Activated naive CD4-positive, alpha-beta T cell treated with anti-CD3 and anti-CD28 coated beads, Interleukin-2, amount 10 ng/mL, durations not matched to agents 7 days and 5 days (primary cell): Measurements from ENCODE around the gene TMEM135.
A peak's percentile ranks its signal among the peaks of the same experiment; 100 is the strongest.
"Not testable (repeated sequence)": the region's sequence is repeated elsewhere in the genome, so short reads cannot be mapped to it uniquely, and the experiment has no call there.

ENCODE experiments used
- CTCF ChIA-PET: fragments of 350-600 bp; sonication (Branson Sonifier 250); formaldehyde crosslinking; loops from one replicate; lab custom pipeline; 2021; ENCODE audit warnings: antibody characterized with exemption; lab: Charles Lee
- DNase-seq: peaks from one replicate; pipeline ENCODE4 v3.0.0-alpha.2; 2020
- H3K27ac Mint-ChIP-seq: one replicate; pipeline ENCODE4 v1.8.0; 2021; ENCODE audit warnings: mild to moderate bottlenecking, moderate library complexity, mixed read lengths
- H3K27me3 Mint-ChIP-seq: one replicate; pipeline ENCODE4 v1.8.0; 2021; ENCODE audit warnings: mild to moderate bottlenecking, mixed read lengths
- H3K36me3 Mint-ChIP-seq: one replicate; pipeline ENCODE4 v1.8.0; 2021; ENCODE audit warnings: mixed read lengths
- H3K4me1 Mint-ChIP-seq: one replicate; pipeline ENCODE4 v1.8.0; 2021; ENCODE audit warnings: mixed read lengths
- H3K4me3 Mint-ChIP-seq: one replicate; pipeline ENCODE4 v1.8.0; 2021; ENCODE audit warnings: mild to moderate bottlenecking, moderate library complexity, mixed read lengths
- H3K9me3 Mint-ChIP-seq: one replicate; pipeline ENCODE4 v1.8.0; 2021; ENCODE audit warnings: mixed read lengths

The TMEM135 gene

DNA sequence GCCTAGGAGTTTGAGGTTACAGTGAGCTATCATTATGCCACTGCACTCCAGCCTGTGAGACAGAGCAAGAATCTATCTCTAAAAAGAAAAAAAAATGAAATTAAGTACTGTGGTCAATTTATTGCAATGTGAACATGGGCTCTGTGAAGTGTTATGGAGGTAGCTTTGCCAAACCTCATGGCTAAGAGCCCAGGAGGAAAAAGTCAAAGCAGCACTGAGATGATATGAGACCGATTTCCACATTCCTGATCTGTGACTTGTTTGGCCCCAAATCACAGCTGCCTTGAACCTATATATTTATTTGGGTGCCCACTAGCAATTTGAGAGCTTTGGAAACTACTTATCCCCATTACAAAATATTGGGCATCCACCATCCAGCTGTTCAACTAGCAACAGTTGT is 29.8 kb upstream of the TMEM135 start:
- CTCF ChIA-PET, result no interaction called here
- H3K27ac Mint-ChIP-seq, result no peak overlapping the region
- no peaks in the 10 kb centered on the region for H3K9me3 Mint-ChIP-seq

DNA sequence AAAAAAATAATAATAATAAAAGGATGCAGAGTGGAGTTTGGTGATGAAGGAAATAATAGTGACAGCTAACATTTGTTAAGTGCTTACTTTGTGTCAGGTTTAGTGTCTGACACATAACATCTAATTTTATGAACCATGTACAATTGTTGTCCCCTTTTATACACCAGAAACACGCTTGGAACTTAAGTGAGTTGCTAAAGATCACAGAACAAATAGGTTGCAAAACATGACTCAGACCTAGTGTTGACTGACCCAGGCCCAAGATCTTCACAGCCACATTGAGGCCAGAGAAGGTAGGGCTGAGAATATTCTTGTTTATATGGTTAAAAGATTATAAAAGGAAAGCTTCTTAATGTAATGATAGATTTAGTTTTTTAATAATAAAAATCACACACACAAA is 25.6 kb upstream of the TMEM135 start:
- Mint-ChIP-seq H3K27ac (no peak overlapping the region), H3K36me3 (no peaks in the 10 kb centered on the region), H3K4me3 (no peak overlapping the region), H3K27me3 (peaks cover 4% of the 10 kb centered on the region), H3K9me3 (no peaks in the 10 kb centered on the region), H3K4me1 (no peaks in the 10 kb centered on the region)
- DNase-seq, result no peak
- CTCF ChIA-PET, result interaction anchor here (1.1 kb wide), 1 partner anchor 141 kb away, joined by 3 read pairs; no protein-coding TSS in a partner anchor

More for the DNA sequence above, 29.8 kb upstream of the TMEM135 start:
- Mint-ChIP-seq H3K36me3 (no peaks in the 10 kb centered on the region), H3K27me3 (peaks cover 4% of the 10 kb centered on the region), H3K4me1 (no peaks in the 10 kb centered on the region), H3K4me3 (no peak overlapping the region)
- DNase-seq, result no peak

DNA sequence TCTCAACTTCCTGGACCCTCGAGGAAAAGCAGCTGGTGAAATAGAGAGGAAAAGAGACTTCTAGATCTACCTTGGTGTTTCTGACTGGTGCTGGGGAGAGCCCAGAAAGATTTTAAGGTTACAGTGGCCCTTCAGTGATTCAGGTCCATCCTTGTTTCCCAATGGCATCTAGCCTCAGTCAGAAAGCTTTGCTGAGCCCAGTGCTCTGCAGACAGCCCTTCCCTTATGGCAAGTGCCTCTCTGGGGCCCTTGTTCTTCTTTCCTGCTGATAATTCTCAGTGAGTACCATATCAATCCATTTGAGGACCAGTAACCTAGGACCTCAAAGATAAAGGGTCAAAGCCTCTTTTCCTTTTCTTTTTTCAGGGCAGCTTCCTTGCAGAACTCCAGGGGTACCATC is 25.1 kb upstream of the TMEM135 start:
- no peaks in the 10 kb centered on the region for H3K9me3 Mint-ChIP-seq
- no peak overlapping the region for H3K4me3 Mint-ChIP-seq
- no peak overlapping the region for H3K27ac Mint-ChIP-seq
- H3K36me3 Mint-ChIP-seq, result no peaks in the 10 kb centered on the region
- peaks cover 3% of the 10 kb centered on the region for H3K27me3 Mint-ChIP-seq
- no peaks in the 10 kb centered on the region for H3K4me1 Mint-ChIP-seq
- no peak for DNase-seq
- CTCF ChIA-PET, result interaction anchor here (1.1 kb wide), 1 partner anchor 142 kb away, joined by 3 read pairs; no protein-coding TSS in a partner anchor

GRCh38 chr11:87013912-87014825 is 23.6 kb upstream of the TMEM135 start:
- DNase-seq, result no peak
- Mint-ChIP-seq H3K27me3 (no peaks in the 10 kb centered on the region), H3K9me3 (no peaks in the 10 kb centered on the region), H3K27ac (no peak overlapping the region), H3K4me3 (no peak overlapping the region), H3K36me3 (no peaks in the 10 kb centered on the region), H3K4me1 (no peaks in the 10 kb centered on the region)
- CTCF ChIA-PET, result no interaction called here

DNA sequence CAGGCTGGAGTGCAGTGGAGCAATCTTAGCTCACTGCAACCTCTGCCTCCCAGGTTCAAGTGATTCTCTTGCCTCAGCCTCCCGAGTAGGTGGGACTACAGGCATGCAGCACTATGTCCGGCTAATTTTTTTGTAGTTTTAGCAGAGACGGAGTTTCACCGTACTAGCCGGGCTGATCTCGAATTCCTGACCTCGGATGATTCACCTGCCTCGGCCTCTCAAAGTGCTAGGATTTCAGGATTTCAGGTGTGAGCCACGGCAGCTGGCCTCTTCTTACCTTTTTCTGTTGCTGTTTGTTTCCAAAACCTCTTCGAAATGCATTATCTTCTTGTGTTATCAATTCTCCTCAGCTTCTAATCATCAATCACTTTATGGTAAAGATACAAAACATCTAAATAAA is 22.1 kb upstream of the TMEM135 start:
- no peak overlapping the region for H3K27ac Mint-ChIP-seq
- no peak for DNase-seq
- H3K4me3 Mint-ChIP-seq, result no peak overlapping the region
- H3K9me3 Mint-ChIP-seq, result no peaks in the 10 kb centered on the region
- CTCF ChIA-PET, result no interaction called here
- peaks cover 3% of the 10 kb centered on the region for H3K4me1 Mint-ChIP-seq
- no peaks in the 10 kb centered on the region for H3K36me3 Mint-ChIP-seq
- H3K27me3 Mint-ChIP-seq, result no peaks in the 10 kb centered on the region

- Mint-ChIP-seq H3K27ac (no peak overlapping the region), H3K4me3 (no peak overlapping the region), H3K27me3 (no peaks in the 10 kb centered on the region), H3K9me3 (no peaks in the 10 kb centered on the region), H3K36me3 (no peaks in the 10 kb centered on the region), H3K4me1 (peaks cover 3% of the 10 kb centered on the region)
- no peak for DNase-seq
- CTCF ChIA-PET, result no interaction called here
These were observed 18.0 kb upstream of the TMEM135 start for GRCh38 chr11:87019613-87020271.

- DNase-seq, result no peak
- CTCF ChIA-PET, result no interaction called here
These were observed 17.4 kb upstream of the TMEM135 start for GRCh38 chr11:87020336-87020735.

DNA sequence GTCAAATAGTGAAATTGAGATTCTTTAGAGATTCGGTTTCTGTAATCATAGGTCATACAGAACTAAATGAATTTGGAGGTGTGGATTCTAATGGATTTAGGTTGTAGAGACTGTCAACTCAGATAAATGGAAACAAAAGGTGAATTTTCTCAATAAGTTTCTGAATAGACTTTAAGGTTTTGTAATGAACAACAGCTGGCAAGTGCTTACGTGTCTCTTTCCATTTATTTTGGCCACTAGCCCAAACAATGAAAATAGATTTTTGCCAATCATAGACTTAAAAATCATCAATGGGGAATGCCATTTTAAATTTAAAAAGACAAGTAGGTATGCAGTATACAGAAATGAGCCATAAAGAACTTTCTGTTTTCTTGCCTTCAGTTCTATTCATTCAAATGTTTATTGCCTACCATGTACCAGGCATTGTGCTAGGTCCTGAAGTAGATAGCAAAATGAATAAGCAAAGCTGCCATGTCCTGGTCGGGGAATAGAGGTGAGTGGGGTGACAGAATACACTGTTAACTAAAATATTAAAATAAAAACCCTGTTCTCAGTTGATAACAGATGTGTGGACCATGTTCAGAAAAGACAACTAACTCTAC is 16.9 kb upstream of the TMEM135 start:
- CTCF ChIA-PET, result interaction anchor here (1.1 kb wide), 1 partner anchor 37 kb away, joined by 4 read pairs; no protein-coding TSS in a partner anchor
- Mint-ChIP-seq H3K36me3 (no peaks in the 10 kb centered on the region), H3K4me1 (peaks cover 3% of the 10 kb centered on the region), H3K27ac (no peak overlapping the region), H3K4me3 (no peak overlapping the region), H3K27me3 (peaks cover 5% of the 10 kb centered on the region), H3K9me3 (no peaks in the 10 kb centered on the region)
- DNase-seq, result no peak

More at GRCh38 chr11:87020336-87020735, 17.4 kb upstream of the TMEM135 start:
- H3K4me3 Mint-ChIP-seq, result no peak overlapping the region
- H3K27me3 Mint-ChIP-seq, result peaks cover 3% of the 10 kb centered on the region
- no peaks in the 10 kb centered on the region for H3K9me3 Mint-ChIP-seq
- H3K36me3 Mint-ChIP-seq, result no peaks in the 10 kb centered on the region
- no peak overlapping the region for H3K27ac Mint-ChIP-seq
- H3K4me1 Mint-ChIP-seq, result peaks cover 3% of the 10 kb centered on the region

DNA sequence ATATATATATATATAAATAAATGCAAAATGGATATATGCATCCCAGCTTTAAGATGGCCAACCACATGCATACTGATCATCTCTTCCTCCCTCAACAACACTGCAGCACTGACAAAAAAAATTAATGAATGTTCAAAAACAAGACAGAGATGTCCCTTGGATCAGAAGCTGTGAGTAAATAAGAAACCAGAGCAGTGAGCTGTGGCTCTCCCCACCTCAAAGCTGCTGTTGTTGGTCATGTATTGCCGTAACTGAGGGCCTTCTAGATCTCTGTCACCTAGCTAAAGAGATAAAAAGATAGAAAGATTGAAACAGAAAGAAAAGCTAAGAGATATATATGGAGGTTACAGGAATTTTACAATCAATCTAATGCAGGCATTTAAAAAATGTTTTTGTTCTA is 15.5 kb upstream of the TMEM135 start:
- Mint-ChIP-seq H3K27ac (no peak overlapping the region), H3K36me3 (no peaks in the 10 kb centered on the region), H3K9me3 (no peaks in the 10 kb centered on the region), H3K4me1 (peaks cover 3% of the 10 kb centered on the region), H3K4me3 (no peak overlapping the region), H3K27me3 (peaks cover 5% of the 10 kb centered on the region)
- CTCF ChIA-PET, result interaction anchor here (1.1 kb wide), 1 partner anchor 39 kb away, joined by 4 read pairs; no protein-coding TSS in a partner anchor
- no peak for DNase-seq

DNA sequence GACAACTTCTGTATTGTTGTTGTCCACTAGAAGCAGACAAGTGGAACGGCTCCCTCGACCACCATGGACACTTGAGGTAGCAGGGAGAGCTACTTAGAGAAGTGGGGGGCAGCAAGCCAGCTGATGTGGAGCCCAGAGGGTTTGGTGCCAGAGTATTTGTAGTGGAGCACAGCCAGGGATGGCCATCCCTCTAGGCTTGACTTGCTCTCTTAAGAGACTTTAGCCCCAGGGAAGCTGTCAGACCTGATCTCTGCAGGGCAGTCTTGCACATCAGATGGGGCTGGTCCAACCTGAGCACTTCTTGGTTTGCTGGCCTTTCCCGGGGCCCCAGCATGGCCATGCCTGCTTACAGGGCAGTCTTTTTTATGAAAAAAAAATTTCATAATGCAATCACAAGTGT is 15.0 kb upstream of the TMEM135 start:
- CTCF ChIA-PET, result no interaction called here
- Mint-ChIP-seq H3K4me3 (no peak overlapping the region), H3K27ac (no peak overlapping the region), H3K27me3 (peaks cover 5% of the 10 kb centered on the region), H3K9me3 (no peaks in the 10 kb centered on the region), H3K36me3 (no peaks in the 10 kb centered on the region), H3K4me1 (peaks cover 3% of the 10 kb centered on the region)
- DNase-seq, result no peak

- CTCF ChIA-PET, H3K4me3 Mint-ChIP-seq, H3K27ac Mint-ChIP-seq, H3K4me1 Mint-ChIP-seq, DNase-seq, H3K36me3 Mint-ChIP-seq, H3K9me3 Mint-ChIP-seq, H3K27me3 Mint-ChIP-seq: not testable (repeated sequence)
These were observed 11.3 kb upstream of the TMEM135 start for GRCh38 chr11:87026415-87026814.

DNA sequence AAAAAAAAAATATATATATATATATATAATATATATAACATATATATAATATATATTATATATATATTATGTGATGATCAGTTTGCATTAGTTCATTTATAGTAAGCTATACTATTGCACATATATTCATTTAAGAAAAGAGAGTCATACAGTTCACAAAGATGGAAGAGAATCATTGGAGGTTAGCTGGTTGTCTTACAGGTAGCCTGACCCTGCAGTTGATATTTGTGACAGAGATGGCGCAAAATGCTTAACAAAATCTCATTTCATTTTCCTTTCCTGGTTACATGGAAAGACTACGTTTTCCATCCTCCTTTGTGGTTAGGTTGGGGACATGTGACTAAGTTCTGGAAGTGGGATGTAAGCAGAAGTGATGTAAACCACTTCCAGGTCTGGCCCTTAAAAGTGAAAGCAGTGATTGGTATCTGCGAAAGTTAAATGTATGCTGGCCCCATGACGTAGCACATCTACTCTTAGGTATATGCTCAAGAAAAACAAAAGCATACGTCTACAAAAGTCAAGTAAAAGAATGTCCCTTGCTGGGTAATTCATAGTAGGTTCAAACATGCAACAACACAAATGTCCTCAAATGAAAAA is 7.2 kb upstream of the TMEM135 start:
- Mint-ChIP-seq H3K4me3 (no peak overlapping the region), H3K27me3 (peaks cover 21% of the 10 kb centered on the region), H3K4me1 (peaks cover 9% of the 10 kb centered on the region), H3K9me3 (no peaks in the 10 kb centered on the region), H3K27ac (no peak overlapping the region), H3K36me3 (no peaks in the 10 kb centered on the region)
- DNase-seq, result peak; percentile 24
- CTCF ChIA-PET, result interaction anchor here (1.8 kb wide), 1 partner anchor 67 kb away, joined by 3 read pairs; no protein-coding TSS in a partner anchor

DNA sequence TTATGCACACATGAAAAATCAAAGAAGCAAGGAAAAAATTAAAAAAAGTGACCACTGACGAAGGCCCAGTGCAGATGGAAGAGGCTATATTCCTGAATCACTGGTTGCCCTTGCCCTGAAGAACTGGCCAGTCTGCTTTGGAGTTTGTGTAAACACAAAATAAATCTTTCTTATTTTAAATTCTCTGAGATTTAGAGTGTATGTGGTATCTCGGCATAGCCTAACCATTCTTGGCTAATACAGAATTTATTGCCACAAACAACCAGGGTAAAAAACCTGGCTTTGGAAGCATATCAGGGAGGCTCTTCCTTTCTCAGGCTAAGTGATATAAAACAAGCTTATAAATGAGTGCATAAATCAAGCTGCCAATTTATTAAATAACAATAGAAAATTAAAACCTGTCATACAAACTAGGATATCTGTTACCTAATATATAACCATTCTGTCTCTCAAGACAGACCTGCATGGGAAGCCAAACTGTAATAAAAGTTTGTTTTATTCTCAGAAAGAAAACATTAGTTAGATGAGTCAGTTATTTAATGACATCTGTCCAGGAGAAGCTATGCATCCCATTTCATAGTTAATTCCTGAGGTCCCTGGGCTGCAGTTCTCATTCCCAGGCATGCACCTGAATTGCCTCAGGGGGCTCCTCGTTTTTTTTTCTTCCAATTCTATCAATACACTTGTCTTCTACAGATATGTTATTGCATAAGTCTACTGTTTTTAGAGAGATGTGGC is 6.1 kb upstream of the TMEM135 start:
- Mint-ChIP-seq H3K27me3 (peaks cover 20% of the 10 kb centered on the region), H3K27ac (no peak overlapping the region), H3K4me1 (peaks cover 18% of the 10 kb centered on the region), H3K4me3 (no peak overlapping the region), H3K36me3 (no peaks in the 10 kb centered on the region), H3K9me3 (no peaks in the 10 kb centered on the region)
- no peak for DNase-seq
- CTCF ChIA-PET, result interaction anchor here (1.8 kb wide), 1 partner anchor 66 kb away, joined by 3 read pairs; no protein-coding TSS in a partner anchor
